Muscle layer of colon (tissue), 2 donors: ENCODE measurements around the gene CCBE1.

Experiments
- H3K27ac ChIP-seq: one replicate; pipeline ENCODE4 v1.7.0; 2013; ENCODE audit warnings: low read depth, mild to moderate bottlenecking, low read length, moderate library complexity
- H3K27me3 ChIP-seq, 2 donors: one replicate each; pipeline ENCODE4 v1.7.0; 2013; ENCODE audit warnings: low read length in 2 of 2, mild to moderate bottlenecking in 2 of 2; ENCODE audit not compliant: insufficient read depth in 2 of 2, control insufficient read depth in 1 of 2
- H3K36me3 ChIP-seq: one replicate; pipeline ENCODE4 v1.7.0; 2013; ENCODE audit warnings: mild to moderate bottlenecking, low read length; ENCODE audit not compliant: insufficient read depth
- H3K4me1 ChIP-seq: one replicate; pipeline ENCODE4 v1.7.0; 2013; ENCODE audit warnings: mild to moderate bottlenecking, low read length; ENCODE audit not compliant: insufficient read depth
- H3K4me3 ChIP-seq, 2 donors: one replicate each; pipeline ENCODE4 v1.7.0; 2013; ENCODE audit warnings: low read length in 2 of 2, low read depth in 1 of 2, mild to moderate bottlenecking in 1 of 2, moderate library complexity in 1 of 2
- H3K9ac ChIP-seq: one replicate; pipeline ENCODE4 v1.7.0; 2013; ENCODE audit warnings: low read length
- H3K9me3 ChIP-seq: one replicate; pipeline ENCODE4 v1.7.0; 2013; ENCODE audit warnings: mild to moderate bottlenecking, low read length
- donor health status: abdominal sarcoma.
- donor health status: Adenocarcinoma of cecum.

CCBE1 gene

DNA sequence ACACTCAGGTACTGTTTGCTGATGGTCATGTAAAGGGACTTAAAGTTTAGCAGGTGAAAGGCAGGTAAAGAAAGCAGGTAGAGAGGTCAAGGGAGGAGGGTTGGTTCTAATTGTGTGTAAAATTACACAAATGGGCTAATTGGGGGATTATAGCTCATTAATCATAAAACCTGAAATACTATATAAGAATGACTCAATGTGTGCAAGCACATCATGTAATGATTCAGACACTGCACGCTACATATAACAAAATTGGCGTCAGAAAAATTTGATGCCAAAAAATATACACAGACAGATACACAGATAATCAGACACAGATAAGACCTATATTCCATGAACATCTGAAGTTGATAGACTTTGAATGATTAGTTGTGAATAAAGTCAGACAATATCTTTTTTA is 217.4 kb downstream of the CCBE1 start:
- no peaks in the 10 kb centered on the region for H3K9me3 ChIP-seq
- H3K4me1 ChIP-seq: peaks cover 7% of the 10 kb centered on the region
- no peak overlapping the region for H3K4me3 ChIP-seq
- H3K27ac ChIP-seq: no peak overlapping the region
- H3K9ac ChIP-seq: no peak overlapping the region
- H3K27me3 ChIP-seq: no peaks in the 10 kb centered on the region
- H3K36me3 ChIP-seq: no peaks in the 10 kb centered on the region

DNA sequence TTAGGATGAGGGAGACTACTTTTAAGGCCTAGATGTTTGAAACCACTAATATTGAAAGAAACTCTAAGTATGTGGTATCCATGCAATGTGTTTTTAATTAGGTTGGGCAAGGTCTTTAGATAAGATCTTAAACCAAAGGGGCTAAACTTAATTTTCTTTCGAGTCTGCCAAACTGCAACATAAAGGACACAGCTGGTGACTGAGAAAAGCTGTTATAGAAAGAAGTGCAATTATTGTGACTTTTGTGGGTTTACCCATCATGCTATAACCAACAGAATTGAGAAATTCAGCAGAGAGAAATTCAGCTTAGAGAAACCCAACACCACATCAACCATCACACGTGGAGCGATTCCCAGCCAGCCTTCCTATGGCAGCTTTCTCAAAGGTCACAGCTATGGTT is 218.6 kb downstream of the CCBE1 start:
- no peak overlapping the region for H3K4me3 ChIP-seq
- H3K36me3 ChIP-seq: no peaks in the 10 kb centered on the region
- no peaks in the 10 kb centered on the region for H3K4me1 ChIP-seq
- H3K9me3 ChIP-seq: no peaks in the 10 kb centered on the region
- H3K27ac ChIP-seq: no peak overlapping the region
- H3K27me3 ChIP-seq: no peaks in the 10 kb centered on the region
- no peak overlapping the region for H3K9ac ChIP-seq

- Histone ChIP-seq H3K9me3 (no peaks in the 10 kb centered on the region), H3K36me3 (no peaks in the 10 kb centered on the region), H3K9ac (no peak overlapping the region), H3K27me3 (no peaks in the 10 kb centered on the region), H3K4me3 (no peak overlapping the region), H3K4me1 (no peaks in the 10 kb centered on the region), H3K27ac (no peak overlapping the region)
Observed at GRCh38 chr18:59477849-59478248, 219.4 kb downstream of the CCBE1 start.

DNA sequence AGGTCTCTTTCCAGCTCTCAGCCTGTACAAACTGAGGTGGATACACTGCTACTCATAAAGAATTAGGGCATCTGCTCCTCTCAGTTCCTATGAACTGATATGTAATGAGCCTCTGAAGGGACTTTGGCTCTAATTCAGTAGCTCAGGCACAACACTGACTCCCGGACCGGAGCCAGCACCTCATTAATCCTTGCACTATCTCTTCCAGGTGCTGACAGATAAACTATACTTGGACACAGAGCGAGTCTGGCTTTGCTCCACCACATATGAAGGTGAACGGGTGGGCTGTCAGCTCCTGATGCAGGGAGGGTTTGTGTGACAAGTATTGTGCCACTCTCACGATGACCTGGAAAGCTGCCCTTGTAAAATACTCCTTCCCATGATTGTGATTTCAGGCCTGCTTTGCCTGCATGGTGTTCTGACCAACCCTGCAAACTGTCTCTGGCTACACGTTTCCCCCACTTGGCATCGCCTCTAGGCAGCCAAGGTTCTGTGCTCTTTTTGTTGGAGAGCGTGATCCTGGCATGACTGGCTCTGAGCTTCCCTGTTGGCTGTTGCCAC is 226.6 kb downstream of the CCBE1 start:
- Histone ChIP-seq H3K9ac (no peak overlapping the region), H3K4me1 (peaks cover 23% of the 10 kb centered on the region), H3K9me3 (no peaks in the 10 kb centered on the region), H3K4me3 (peak overlapping the region in 1 of 2 donors; percentile 6), H3K27me3 (no peaks in the 10 kb centered on the region), H3K36me3 (peaks cover 13% of the 10 kb centered on the region), H3K27ac (no peak overlapping the region)

DNA sequence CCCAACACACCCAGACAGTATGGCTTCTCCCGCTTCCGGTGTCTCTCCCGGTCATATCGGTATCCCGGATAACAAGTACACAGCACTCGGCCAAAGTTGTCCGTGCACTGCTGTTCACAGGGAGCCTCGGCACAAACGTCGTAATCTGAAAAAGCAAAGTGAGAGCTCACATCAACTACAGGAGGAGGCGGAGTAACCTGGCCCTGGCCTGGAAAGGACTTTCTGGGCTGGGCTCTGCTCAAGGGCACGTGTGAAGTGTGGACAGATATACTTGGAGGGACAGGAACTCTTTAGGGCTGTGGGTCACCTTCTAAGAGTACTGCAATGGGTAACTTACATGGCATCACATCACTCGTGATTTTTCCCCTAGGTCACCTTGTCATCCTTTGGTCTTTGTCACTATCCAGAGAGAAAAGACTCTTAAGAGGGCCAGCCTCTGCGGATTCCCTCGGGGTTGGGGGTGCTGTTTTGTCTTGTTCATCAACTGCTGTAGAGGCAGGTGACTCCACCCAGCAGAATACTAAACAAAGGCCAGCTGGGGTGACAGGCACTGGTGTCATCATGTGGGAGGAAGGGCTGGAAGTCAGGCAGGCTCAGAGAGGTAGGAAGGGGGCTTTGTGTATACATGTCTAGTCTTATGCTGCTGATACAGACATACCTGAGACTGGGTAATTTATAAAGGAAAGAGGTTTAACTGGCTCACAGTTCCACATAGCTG is 227.6 kb downstream of the CCBE1 start:
- Histone ChIP-seq H3K36me3 (peaks cover 13% of the 10 kb centered on the region), H3K9ac (no peak overlapping the region), H3K27ac (no peak overlapping the region), H3K27me3 (no peaks in the 10 kb centered on the region), H3K4me3 (no peak overlapping the region), H3K9me3 (no peaks in the 10 kb centered on the region), H3K4me1 (peaks cover 23% of the 10 kb centered on the region)

GRCh38 chr18:59468821-59469220 is 228.4 kb downstream of the CCBE1 start:
- H3K27me3 ChIP-seq: no peaks in the 10 kb centered on the region
- H3K4me1 ChIP-seq: peaks cover 23% of the 10 kb centered on the region
- H3K9ac ChIP-seq: no peak overlapping the region
- no peaks in the 10 kb centered on the region for H3K9me3 ChIP-seq
- H3K4me3 ChIP-seq: no peak overlapping the region
- H3K36me3 ChIP-seq: peaks cover 13% of the 10 kb centered on the region
- H3K27ac ChIP-seq: no peak overlapping the region

- Histone ChIP-seq H3K27ac (no peak overlapping the region), H3K27me3 (no peaks in the 10 kb centered on the region), H3K36me3 (peaks cover 13% of the 10 kb centered on the region), H3K4me3 (no peak overlapping the region), H3K9ac (no peak overlapping the region), H3K4me1 (peaks cover 23% of the 10 kb centered on the region), H3K9me3 (no peaks in the 10 kb centered on the region)
Observed at GRCh38 chr18:59467497-59467896, 229.7 kb downstream of the CCBE1 start.

- no peak overlapping the region for H3K9ac ChIP-seq
Observed at GRCh38 chr18:59466980-59467379, 230.2 kb downstream of the CCBE1 start.

GRCh38 chr18:59464486-59464885 is 232.7 kb downstream of the CCBE1 start:
- H3K4me3 ChIP-seq: no peak overlapping the region

More at GRCh38 chr18:59466980-59467379, 230.2 kb downstream of the CCBE1 start:
- H3K9me3 ChIP-seq: no peaks in the 10 kb centered on the region
- H3K27me3 ChIP-seq: no peaks in the 10 kb centered on the region
- no peak overlapping the region for H3K27ac ChIP-seq
- peaks cover 18% of the 10 kb centered on the region for H3K4me1 ChIP-seq
- peaks cover 13% of the 10 kb centered on the region for H3K36me3 ChIP-seq
- H3K4me3 ChIP-seq: no peak overlapping the region

GRCh38 chr18:59461171-59461570 is 236.1 kb downstream of the CCBE1 start:
- H3K27ac ChIP-seq: no peak overlapping the region
- peaks cover 8% of the 10 kb centered on the region for H3K4me1 ChIP-seq
- no peak overlapping the region for H3K9ac ChIP-seq
- no peaks in the 10 kb centered on the region for H3K27me3 ChIP-seq
- no peaks in the 10 kb centered on the region for H3K9me3 ChIP-seq
- no peak overlapping the region for H3K4me3 ChIP-seq
- H3K36me3 ChIP-seq: peaks cover 11% of the 10 kb centered on the region

More at GRCh38 chr18:59464486-59464885, 232.7 kb downstream of the CCBE1 start:
- Histone ChIP-seq H3K36me3 (peaks cover 11% of the 10 kb centered on the region), H3K27ac (no peak overlapping the region), H3K9me3 (no peaks in the 10 kb centered on the region), H3K27me3 (no peaks in the 10 kb centered on the region), H3K4me1 (peaks cover 8% of the 10 kb centered on the region), H3K9ac (no peak overlapping the region)

DNA sequence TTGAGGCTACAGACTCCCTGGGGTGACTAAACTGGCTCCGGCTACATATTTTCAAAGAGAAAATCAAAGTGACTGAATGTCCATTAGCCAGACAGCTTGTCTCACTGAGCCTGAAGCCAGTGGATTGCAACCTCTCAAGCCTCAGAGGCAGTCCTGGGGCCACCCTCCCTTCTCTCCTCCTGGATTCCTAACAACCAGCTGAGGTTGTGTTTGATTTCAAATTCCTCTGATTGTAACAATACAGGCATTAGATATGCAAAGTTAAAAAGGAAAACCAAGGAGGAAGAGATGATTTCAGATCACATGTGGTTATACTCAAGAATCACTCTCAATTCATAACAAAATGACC is 237.2 kb downstream of the CCBE1 start:
- H3K9me3 ChIP-seq: no peaks in the 10 kb centered on the region
- peaks cover 11% of the 10 kb centered on the region for H3K36me3 ChIP-seq
- H3K27me3 ChIP-seq: no peaks in the 10 kb centered on the region
- H3K9ac ChIP-seq: no peak overlapping the region
- H3K4me1 ChIP-seq: peaks cover 17% of the 10 kb centered on the region
- no peak overlapping the region for H3K4me3 ChIP-seq
- no peak overlapping the region for H3K27ac ChIP-seq
